ENCODE measurements around the gene PDZD11. TPM values are rescaled to one million over a fixed set of nuclear protein-coding genes. Genes with fewer than 3 reads are reported as not detected.

PDZD11 gene
- total RNA-seq, 1 experiment from 2014 or later, result 102 TPM

GRCh38 chrX:70292788-70293187, 3.1 kb upstream of the PDZD11 start:
- no peak for TF ChIP-seq SIN3A (IDR thresholded peaks at IDR 0.05; ENCODE audit: borderline replicate concordance, insufficient read depth, low read depth, low read length)
- no peak for TF ChIP-seq POLR2AphosphoS5 (IDR thresholded peaks at IDR 0.05; ENCODE audit: low read depth, low read length)
- no peak for TF ChIP-seq TCF7L2 (IDR thresholded peaks at IDR 0.05; ENCODE audit: low read depth, low read length)
- no peak for TF ChIP-seq CTCF (IDR thresholded peaks at IDR 0.05)
- no peak for TF ChIP-seq REST (IDR thresholded peaks at IDR 0.05; ENCODE audit: insufficient read depth in 1 of 2, low read depth in 2 of 2, low read length in 1 of 2)
- BruUV-seq (replicated peaks), result no TSS peak
- H3K27me3 ChIP-seq (ENCODE audit: control insufficient read depth, insufficient read depth, low read length), result no peaks in the 10 kb centered on the region
- intact Hi-C loops (cut with micrococcal nuclease; ENCODE audit: unreplicated experiment) (no loop called here), in situ Hi-C loops (cut with HindIII; ENCODE audit: low pct_unique_long_range_greater_than_20kb, low sequenced_read_pairs) (no loop called here)
- no peaks in the 10 kb centered on the region for H3K9me3 ChIP-seq (ENCODE audit: control insufficient read depth, insufficient read depth, low read depth, low read length)
- H3K4me3 ChIP-seq (ENCODE audit: low read depth in 2 of 2, low read length in 2 of 2), result no peak overlapping the region; a peak in 1 of 4 replicates
- peaks cover 19% of the 10 kb centered on the region for H3K4me1 ChIP-seq (ENCODE audit: control insufficient read depth, insufficient read depth, low read length)
- H3K36me3 ChIP-seq (ENCODE audit: control insufficient read depth, insufficient read depth, low read length), result peaks cover 9% of the 10 kb centered on the region; the same call in 1 of the 2 replicates
- peak overlapping the region; percentile 74; the same call in 1 of the 2 replicates for H3K27ac ChIP-seq (ENCODE audit: low read length)
- POLR2A ChIA-PET, result no interaction called here
- ATAC-seq (no peak), DNase-seq (ENCODE audit: low read depth, low spot score) (no peak)
- CTCF ChIA-PET, result interaction anchor here (0.5 kb wide), 1 partner anchor 52 kb away, joined by 5 read pairs; no protein-coding TSS in a partner anchor

- DNase-seq (ENCODE audit: low read depth, low spot score), result no peak
- BruUV-seq (replicated peaks), result TSS peak; percentile 89
- POLR2A ChIA-PET, result no interaction called here
Observed at GRCh38 chrX:70289168-70289792, 447 bp downstream of the PDZD11 start.

More at GRCh38 chrX:70289168-70289792, 447 bp downstream of the PDZD11 start:
- no peak; the same call in 1 of the 2 replicates for ATAC-seq
- H3K36me3 ChIP-seq (ENCODE audit: control insufficient read depth, insufficient read depth, low read length), result peaks cover 7% of the 10 kb centered on the region; the same call in 1 of the 2 replicates
- no peaks in the 10 kb centered on the region for H3K27me3 ChIP-seq (ENCODE audit: control insufficient read depth, insufficient read depth, low read length)
- no peak for TF ChIP-seq REST (IDR thresholded peaks at IDR 0.05; ENCODE audit: insufficient read depth in 1 of 2, low read depth in 2 of 2, low read length in 1 of 2)
- TF ChIP-seq TCF7L2 (IDR thresholded peaks at IDR 0.05; ENCODE audit: low read depth, low read length), result no peak
- no peak for TF ChIP-seq CTCF (IDR thresholded peaks at IDR 0.05)
- TF ChIP-seq SIN3A (IDR thresholded peaks at IDR 0.05; ENCODE audit: borderline replicate concordance, insufficient read depth, low read depth, low read length), result no peak
- TF ChIP-seq POLR2AphosphoS5 (IDR thresholded peaks at IDR 0.05; ENCODE audit: low read depth, low read length), result no peak
- intact Hi-C loops (cut with micrococcal nuclease; ENCODE audit: unreplicated experiment) (no loop called here), in situ Hi-C loops (cut with HindIII; ENCODE audit: low pct_unique_long_range_greater_than_20kb, low sequenced_read_pairs) (no loop called here)
- peak overlapping the region; percentile 74 for H3K27ac ChIP-seq (ENCODE audit: low read length)
- peak overlapping the region; percentile 86 to 90 for H3K4me3 ChIP-seq (ENCODE audit: low read depth in 2 of 2, low read length in 2 of 2)
- CTCF ChIA-PET, result no interaction called here
- H3K9me3 ChIP-seq (ENCODE audit: control insufficient read depth, insufficient read depth, low read depth, low read length), result no peaks in the 10 kb centered on the region
- peaks cover 19% of the 10 kb centered on the region for H3K4me1 ChIP-seq (ENCODE audit: control insufficient read depth, insufficient read depth, low read length)

All from Panc1 (cell line).